PC-3 (cell line): ENCODE data around the gene CELSR2. TPM values are rescaled to one million over a fixed set of nuclear protein-coding genes. Genes with fewer than 3 reads are reported as not detected.

Experiments
- ATAC-seq: fragments of 200-7000 bp; cut with Tn5 transposase; 2 replicates; pipeline ENCODE4 v1.9.1; 2020; ENCODE audit warnings: mild to moderate bottlenecking, moderate library complexity
- BruUV-seq: library from RNA; stranded (reverse); fragments of 400-500 nt; replicated peaks from 2 replicates; lab custom pipeline; 2021; lab: Mats Ljungman, UMichigan
- CTCF ChIA-PET: fragments of 300-600 bp; sonication (Branson Sonifier 250); formaldehyde crosslinking; loops from one replicate; lab custom pipeline; 2022; ENCODE audit warnings: antibody characterized with exemption; lab: Charles Lee
- POLR2A ChIA-PET: fragments of 300-600 bp; sonication (Branson Sonifier 250); formaldehyde crosslinking; loops from one replicate; lab custom pipeline; 2022; ENCODE audit warnings: antibody characterized with exemption; ENCODE audit not compliant: unreplicated experiment; lab: Charles Lee
- DNase-seq: peaks from one replicate; pipeline ENCODE4 v3.0.0-alpha.2; 2015
- H2AFZ ChIP-seq: fragments of 300-600 bp; sonication (generic); 2 replicates; pipeline ENCODE4 v1.6.0; 2016; ENCODE audit warnings: antibody characterized with exemption, low read length
- H3F3A ChIP-seq: fragments of 300-600 bp; sonication (generic); one replicate; pipeline ENCODE4 v1.6.0; 2017; ENCODE audit warnings: antibody characterized with exemption, low read length, control low read depth, mild to moderate bottlenecking; ENCODE audit not compliant: unreplicated experiment
- H3K27ac ChIP-seq: fragments of 300-600 bp; sonication (generic); 2 replicates; pipeline ENCODE4 v1.5.1; 2016; ENCODE audit warnings: mild to moderate bottlenecking, low read length
- H3K27me3 ChIP-seq: fragments of 300-600 bp; sonication (generic); 2 replicates; pipeline ENCODE4 v1.6.1; 2016; ENCODE audit warnings: low read length, mixed read lengths
- H3K36me3 ChIP-seq: fragments of 300-600 bp; sonication (generic); 2 replicates; pipeline ENCODE4 v1.6.1; 2016; ENCODE audit warnings: low read depth, mixed run types, low read length, mixed read lengths
- H3K4me1 ChIP-seq: fragments of 300-600 bp; sonication (generic); 2 replicates; pipeline ENCODE4 v1.5.1; 2016; ENCODE audit warnings: low read length; ENCODE audit not compliant: insufficient read depth
- H3K4me2 ChIP-seq: fragments of 300-600 bp; sonication (generic); 2 replicates; pipeline ENCODE4 v1.6.0; 2016; ENCODE audit warnings: low read length
- H3K4me3 ChIP-seq: fragments of 300-600 bp; sonication (generic); 2 replicates; pipeline ENCODE4 v1.5.1; 2016; ENCODE audit warnings: mild to moderate bottlenecking, low read length, mixed read lengths
- H3K79me2 ChIP-seq: fragments of 300-600 bp; sonication (generic); 2 replicates; pipeline ENCODE4 v1.6.1; 2017; ENCODE audit warnings: low read length, mixed read lengths
- H3K9ac ChIP-seq: fragments of 300-600 bp; sonication (generic); 2 replicates; pipeline ENCODE4 v1.6.0; 2016; ENCODE audit warnings: mild to moderate bottlenecking, low read length
- H3K9me2 ChIP-seq: fragments of 300-600 bp; sonication (generic); replicated peaks from 2 replicates; pipeline ENCODE4 v1.6.1; 2016; ENCODE audit warnings: mixed run types, low read length, mixed read lengths
- H3K9me3 ChIP-seq: fragments of 300-600 bp; sonication (generic); 2 replicates; pipeline ENCODE4 v1.6.1; 2016; ENCODE audit warnings: low read length, mixed read lengths
- H4K20me1 ChIP-seq: fragments of 300-600 bp; sonication (generic); 2 replicates; pipeline ENCODE4 v1.6.1; 2016; ENCODE audit warnings: low read length, mixed read lengths
- EZH2 ChIP-seq: fragments of 300-600 bp; sonication (generic); IDR thresholded peaks from one replicate; pipeline ENCODE4 v1.6.1; 2017; ENCODE audit warnings: antibody characterized with exemption, mild to moderate bottlenecking, low read length; ENCODE audit not compliant: unreplicated experiment
- EZH2phosphoT487 ChIP-seq: fragments of 300-600 bp; sonication (generic); IDR thresholded peaks from 2 replicates; pipeline ENCODE4 v1.6.1; 2018; ENCODE audit warnings: mild to moderate bottlenecking, antibody characterized with exemption, low read length, borderline replicate concordance
- intact Hi-C: fragments of 100-400 bp; cut with micrococcal nuclease; formaldehyde crosslinking; loops from 2 replicates; pipeline ENCODE4 v1.9.0; 2023
- total RNA-seq: library from RNA; depleted of rRNA; stranded (reverse); fragments of >200 nt; gene quantifications from 2 replicates; pipeline ENCODE4 v1.2.3, GENCODE V29; 2014; rRNA removed
- TF ChIP-seq, protein P1 (sequence below): fragments of 300-600 bp; sonication (generic); conservative IDR thresholded peaks from 2 replicates; pipeline ENCODE4 v1.5.1; 2017; ENCODE audit warnings: antibody characterized with exemption, low read depth, mild to moderate bottlenecking, low read length

The CELSR2 gene
- total RNA-seq, 1 experiment from 2014 or later: 3.6 TPM

DNA sequence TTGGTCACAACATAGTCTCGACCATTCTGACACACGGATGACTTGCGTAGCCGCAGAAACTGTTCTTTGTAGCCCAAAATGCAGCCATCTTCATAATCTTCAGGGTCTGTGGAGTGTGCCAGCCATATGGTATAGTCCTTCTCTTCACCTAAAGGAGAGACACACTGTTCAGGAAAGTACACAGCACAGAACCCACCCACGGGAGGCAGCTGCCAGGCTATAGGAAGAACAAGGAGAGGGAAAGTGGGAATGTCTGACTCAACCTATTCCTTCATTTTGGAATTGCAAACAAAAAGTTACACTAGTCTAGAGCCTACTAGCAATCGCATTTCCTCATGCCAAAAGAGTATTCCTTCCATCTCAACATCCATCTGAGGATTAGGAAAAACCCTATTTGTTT lies 73.6 kb downstream of the CELSR2 start:
- Histone ChIP-seq H2AFZ (no peak overlapping the region), H3K79me2 (no peaks in the 10 kb centered on the region), H3K36me3 (peaks cover 5% of the 10 kb centered on the region; the same call in 1 of the 2 replicates), H4K20me1 (no peaks in the 10 kb centered on the region), H3K9me2 (no peaks in the 10 kb centered on the region), H3K4me2 (no peak overlapping the region), H3K4me3 (no peak overlapping the region), H3K9me3 (no peaks in the 10 kb centered on the region), H3K9ac (no peak overlapping the region), H3K27me3 (no peaks in the 10 kb centered on the region), H3F3A (no peaks in the 10 kb centered on the region), H3K27ac (no peak overlapping the region), H3K4me1 (no peaks in the 10 kb centered on the region)
- TF ChIP-seq, protein P1, sequence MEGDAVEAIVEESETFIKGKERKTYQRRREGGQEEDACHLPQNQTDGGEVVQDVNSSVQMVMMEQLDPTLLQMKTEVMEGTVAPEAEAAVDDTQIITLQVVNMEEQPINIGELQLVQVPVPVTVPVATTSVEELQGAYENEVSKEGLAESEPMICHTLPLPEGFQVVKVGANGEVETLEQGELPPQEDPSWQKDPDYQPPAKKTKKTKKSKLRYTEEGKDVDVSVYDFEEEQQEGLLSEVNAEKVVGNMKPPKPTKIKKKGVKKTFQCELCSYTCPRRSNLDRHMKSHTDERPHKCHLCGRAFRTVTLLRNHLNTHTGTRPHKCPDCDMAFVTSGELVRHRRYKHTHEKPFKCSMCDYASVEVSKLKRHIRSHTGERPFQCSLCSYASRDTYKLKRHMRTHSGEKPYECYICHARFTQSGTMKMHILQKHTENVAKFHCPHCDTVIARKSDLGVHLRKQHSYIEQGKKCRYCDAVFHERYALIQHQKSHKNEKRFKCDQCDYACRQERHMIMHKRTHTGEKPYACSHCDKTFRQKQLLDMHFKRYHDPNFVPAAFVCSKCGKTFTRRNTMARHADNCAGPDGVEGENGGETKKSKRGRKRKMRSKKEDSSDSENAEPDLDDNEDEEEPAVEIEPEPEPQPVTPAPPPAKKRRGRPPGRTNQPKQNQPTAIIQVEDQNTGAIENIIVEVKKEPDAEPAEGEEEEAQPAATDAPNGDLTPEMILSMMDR: no peak
- TF ChIP-seq EZH2phosphoT487: no peak
- TF ChIP-seq EZH2: no peak
- POLR2A ChIA-PET: no interaction called here
- DNase-seq (no peak), ATAC-seq (no peak)
- CTCF ChIA-PET: no interaction called here
- intact Hi-C loops: no loop called here
- BruUV-seq: no TSS peak

Other genes starting within 250 kb of the CELSR2 start
- 6.2 and 7.7 TPM in 2 replicates for gene WDR47, start 207.4 kb upstream of the CELSR2 start, total RNA-seq
- 23.5 and 32.0 TPM in 2 replicates for gene TAF13, start 173.5 kb upstream of the CELSR2 start, total RNA-seq
- gene TMEM167B, start 158.8 kb upstream of the CELSR2 start, total RNA-seq: 21.0 and 27.7 TPM in 2 replicates
- gene ELAPOR1, start 135.4 kb upstream of the CELSR2 start, total RNA-seq: 0.35 and 0.80 TPM in 2 replicates
- 146 and 158 TPM in 2 replicates for gene SARS1, start 35.6 kb upstream of the CELSR2 start, total RNA-seq
- 33.8 and 34.5 TPM in 2 replicates for gene PSRC1, start 33.6 kb downstream of the CELSR2 start, total RNA-seq
- gene MYBPHL, start 57.5 kb downstream of the CELSR2 start, total RNA-seq: not detected in 2 replicates
- gene SORT1, start 148.4 kb downstream of the CELSR2 start, total RNA-seq: 9.2 and 14.3 TPM in 2 replicates
- 84.1 and 86.9 TPM in 2 replicates for gene PSMA5, start 176.9 kb downstream of the CELSR2 start, total RNA-seq
- gene SYPL2, start 217.0 kb downstream of the CELSR2 start, total RNA-seq: not detected in 2 replicates
- gene ATXN7L2, start 234.4 kb downstream of the CELSR2 start, total RNA-seq: 9.2 and 9.4 TPM in 2 replicates
- gene CYB561D1, start 244.6 kb downstream of the CELSR2 start, total RNA-seq: 2.7 and 4.2 TPM in 2 replicates